Endothelial cell of umbilical vein (primary cell): ENCODE measurements around the gene FYN.

Experiments
- CTCF ChIP-seq, 2 donors: IDR thresholded peaks; 1 replicate in 1 of 2; 2 replicates in 1 of 2; pipeline ENCODE4 v1.5.1; 2011; ENCODE audit warnings: low read length in 2 of 2, mild to moderate bottlenecking in 2 of 2, moderate library complexity in 2 of 2, control low read depth in 1 of 2, inconsistent platforms in 1 of 2, low read depth in 1 of 2; ENCODE audit not compliant: insufficient read depth in 1 of 2; ENCODE audit errors: extremely low read depth in 1 of 2
- EZH2 ChIP-seq: IDR thresholded peaks from 2 replicates; pipeline ENCODE4 v1.6.1; 2012; ENCODE audit warnings: borderline replicate concordance, low read depth, mild to moderate bottlenecking, moderate library complexity, low read length, inconsistent platforms; ENCODE audit not compliant: severe bottlenecking
- FOS ChIP-seq: IDR thresholded peaks from 2 replicates; pipeline ENCODE4 v1.6.1; 2011; ENCODE audit warnings: mild to moderate bottlenecking, low read length, moderate library complexity, borderline replicate concordance; ENCODE audit not compliant: insufficient read depth
- GATA2 ChIP-seq: IDR thresholded peaks from 2 replicates; pipeline ENCODE4 v1.7.0; 2011; ENCODE audit warnings: low read depth, mild to moderate bottlenecking, moderate library complexity, mixed read lengths, low read length; ENCODE audit not compliant: insufficient read length, insufficient read depth
- JUN ChIP-seq: IDR thresholded peaks from 2 replicates; pipeline ENCODE4 v1.6.1; 2011; ENCODE audit warnings: borderline replicate concordance, low read depth; ENCODE audit not compliant: insufficient read length, insufficient read depth
- POLR2A ChIP-seq: IDR thresholded peaks from 2 replicates; pipeline ENCODE4 v1.6.1; 2012; ENCODE audit warnings: low read depth, mild to moderate bottlenecking, control low read depth, low read length
- POLR2AphosphoS5 ChIP-seq: IDR thresholded peaks from 2 replicates; pipeline ENCODE4 v1.6.1; 2012; ENCODE audit warnings: low read depth, mild to moderate bottlenecking, control low read depth, low read length, moderate library complexity; ENCODE audit not compliant: insufficient read depth

- no peak for TF ChIP-seq POLR2A
- no peak for TF ChIP-seq POLR2AphosphoS5
- no peak for TF ChIP-seq EZH2
- no peak for TF ChIP-seq CTCF (IDR thresholded peaks at IDR 0.05; ENCODE audit: extremely low read depth in 1 of 2, insufficient read depth in 1 of 2, low read depth in 1 of 2, low read length in 2 of 2)
- TF ChIP-seq JUN = no peak
- no peak for TF ChIP-seq FOS
- TF ChIP-seq GATA2 = no peak
These were observed 131.9 kb downstream of the FYN start for GRCh38 chr6:111741177-111741952.
